HL-60 (cell line): ENCODE results near the gene RHEX.

Experiments
- CTCF ChIP-seq: IDR thresholded peaks from one replicate; pipeline ENCODE4 v1.5.1; 2011; ENCODE audit warnings: low read length, control low read depth, inconsistent platforms; ENCODE audit not compliant: insufficient read depth
- GABPA ChIP-seq: IDR thresholded peaks from 2 replicates; pipeline ENCODE4 v1.6.1; 2012; ENCODE audit warnings: low read depth
- POLR2AphosphoS5 ChIP-seq: IDR thresholded peaks from 2 replicates; pipeline ENCODE4 v1.6.1; 2012; ENCODE audit warnings: low read depth

- no peak for TF ChIP-seq CTCF
- no peak for TF ChIP-seq GABPA
- no peak for TF ChIP-seq POLR2AphosphoS5
Measured at GRCh38 chr1:206079135-206079534, 26.2 kb downstream of the RHEX start.
